HG03280 (cell line): ENCODE measurements around the gene DTD1.

ENCODE experiments used
- ATAC-seq: cut with Tn5 transposase; IDR thresholded peaks from one replicate; pipeline ENCODE4 v1.9.1; 2021; ENCODE audit warnings: mild to moderate bottlenecking, moderate library complexity; ENCODE audit not compliant: unreplicated experiment

DTD1 gene, protein sequence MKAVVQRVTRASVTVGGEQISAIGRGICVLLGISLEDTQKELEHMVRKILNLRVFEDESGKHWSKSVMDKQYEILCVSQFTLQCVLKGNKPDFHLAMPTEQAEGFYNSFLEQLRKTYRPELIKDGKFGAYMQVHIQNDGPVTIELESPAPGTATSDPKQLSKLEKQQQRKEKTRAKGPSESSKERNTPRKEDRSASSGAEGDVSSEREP

DNA sequence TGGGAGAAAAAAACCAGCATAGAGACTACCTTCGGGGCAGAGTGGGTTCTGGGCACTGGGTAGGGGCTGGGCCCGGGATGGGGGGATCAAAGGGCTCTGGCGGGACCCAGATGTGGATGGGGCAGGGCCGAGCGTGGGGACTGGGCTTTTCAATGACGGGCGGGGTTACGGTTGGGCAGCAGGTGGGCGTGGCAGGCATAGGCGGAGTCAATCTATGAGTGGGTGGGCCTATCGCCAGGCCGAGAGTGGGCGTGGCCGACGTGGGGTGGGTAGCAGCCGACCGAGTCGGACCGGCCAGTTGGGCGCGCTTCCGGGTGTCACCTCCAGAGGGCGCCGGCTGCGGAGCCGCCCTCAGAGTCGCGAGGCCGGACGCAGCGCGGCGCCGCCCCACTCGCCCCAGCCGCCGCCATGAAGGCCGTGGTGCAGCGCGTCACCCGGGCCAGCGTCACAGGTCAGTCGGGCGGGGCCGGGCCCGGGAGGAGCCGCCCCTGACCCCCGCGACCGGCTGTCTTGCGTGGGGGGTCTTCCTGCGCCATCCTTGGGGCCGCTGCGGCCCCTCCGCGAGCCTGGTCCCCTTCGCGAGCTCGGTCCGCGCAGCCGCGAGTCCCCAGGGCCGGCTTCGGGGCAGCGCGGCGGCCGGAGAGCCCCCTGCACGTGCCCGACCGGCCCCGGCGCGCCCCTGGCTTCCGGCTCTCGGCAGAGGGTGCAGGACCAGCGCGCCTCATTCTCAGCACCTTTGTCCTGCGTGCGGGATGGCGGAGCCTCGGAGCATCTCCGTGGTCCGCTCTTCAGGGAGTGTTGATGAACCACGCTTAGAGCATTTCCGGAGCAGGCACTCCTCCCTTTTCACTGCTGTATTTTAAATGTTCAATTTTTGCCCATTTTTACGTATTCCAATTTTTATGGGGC is at the start of gene DTD1:
TSS of gene DTD1 (plus strand) at position 390 of the 909 bp plus-strand sequence. CDS start at position 409, 19 bp downstream.
- ATAC-seq: peak; percentile 91

DNA sequence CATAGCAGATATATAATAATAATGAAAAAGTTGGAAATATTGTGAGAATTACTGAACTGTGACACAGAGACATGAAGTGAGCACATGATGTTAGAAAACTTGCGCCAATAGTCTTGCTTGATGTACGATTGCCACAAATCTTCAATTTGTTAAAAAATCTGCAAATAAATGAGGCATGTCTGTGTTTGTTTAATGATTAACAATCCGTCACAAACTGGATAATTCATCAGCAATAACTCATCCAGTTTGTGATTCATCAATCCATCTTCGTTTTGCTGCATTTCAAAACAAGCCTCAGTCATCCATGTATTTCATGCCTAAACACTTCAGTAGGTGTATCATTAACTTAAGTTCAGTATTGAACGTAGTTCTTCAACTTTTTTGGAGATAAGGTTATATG is 46.1 kb upstream of the DTD1 start:
- no peak for ATAC-seq

DNA sequence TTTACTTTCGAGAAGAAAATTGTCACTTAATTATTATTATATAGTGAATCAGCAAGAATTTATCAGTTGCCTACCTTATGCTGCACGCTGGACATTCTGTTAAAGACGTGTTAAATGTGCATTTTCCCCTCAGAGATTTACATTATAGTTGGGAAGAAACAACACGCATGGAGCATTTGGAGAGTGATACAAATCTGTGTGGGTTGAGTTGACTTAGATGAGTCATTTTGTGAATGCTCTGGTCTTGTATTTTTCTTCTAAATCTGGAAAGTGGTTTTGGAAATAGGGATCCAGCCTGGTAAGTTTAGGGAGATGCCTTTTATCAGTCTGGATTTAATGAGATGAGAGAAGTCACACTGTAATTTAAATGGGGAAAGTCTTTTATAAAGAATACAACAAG is 44.6 kb upstream of the DTD1 start:
- no peak for ATAC-seq

DNA sequence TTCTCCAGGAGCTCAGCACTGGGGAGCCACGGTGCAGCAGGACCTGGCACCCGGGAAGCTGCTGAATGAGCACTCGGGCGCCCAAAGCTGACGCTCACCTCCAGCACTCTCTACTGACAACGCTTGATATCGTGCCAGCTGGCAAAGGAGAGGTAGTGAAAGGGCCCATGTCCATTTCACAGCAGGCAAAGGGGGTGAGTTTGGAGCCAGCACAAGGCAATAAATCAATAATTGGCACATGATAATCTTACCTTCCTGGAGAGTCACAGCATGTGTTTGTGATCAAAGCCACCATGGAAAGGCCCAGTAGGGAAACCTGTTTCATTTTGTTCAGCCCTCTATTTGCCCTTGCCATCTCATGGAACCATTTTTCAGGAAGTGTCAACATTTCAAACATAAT is 43.9 kb upstream of the DTD1 start:
- no peak for ATAC-seq

DNA sequence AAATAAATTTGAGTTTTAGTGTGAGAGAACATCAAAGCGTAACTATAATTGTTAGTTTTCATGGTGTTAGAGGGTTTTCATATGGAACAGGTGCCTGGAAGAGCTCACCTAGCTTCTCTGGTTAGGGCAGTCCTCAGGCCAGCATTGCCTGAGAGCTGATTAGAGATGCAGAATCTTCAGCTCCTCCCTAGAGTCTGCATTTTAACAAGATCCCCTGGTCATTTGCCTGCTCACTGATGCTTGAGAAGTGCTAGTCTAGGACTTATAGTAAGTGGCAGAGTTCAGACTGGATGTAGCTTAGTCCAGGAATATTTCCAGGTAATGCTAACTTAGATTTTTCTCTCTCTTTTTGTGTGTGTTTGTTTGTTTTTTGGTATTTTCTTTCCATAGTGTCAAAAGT is 42.3 kb upstream of the DTD1 start:
- no peak for ATAC-seq

DNA sequence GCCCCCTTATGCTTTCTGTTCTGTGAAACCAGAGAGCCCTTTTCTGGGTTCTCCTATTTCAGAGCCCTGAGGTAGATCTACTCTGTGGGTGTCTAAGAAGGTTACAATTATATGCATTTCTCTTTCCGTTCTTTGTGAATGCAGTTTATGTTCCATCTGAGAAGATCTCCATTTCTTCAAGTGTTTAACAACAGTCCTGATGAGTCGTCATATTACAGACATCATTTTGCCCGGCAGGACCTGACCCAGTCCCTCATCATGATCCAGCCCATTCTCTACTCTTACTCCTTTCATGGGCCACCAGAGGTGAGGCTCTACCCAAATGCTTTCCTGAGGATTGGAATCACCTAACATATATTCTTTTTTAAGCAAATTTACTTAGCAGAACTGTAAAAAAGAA is 39.4 kb upstream of the DTD1 start:
- ATAC-seq: no peak

DNA sequence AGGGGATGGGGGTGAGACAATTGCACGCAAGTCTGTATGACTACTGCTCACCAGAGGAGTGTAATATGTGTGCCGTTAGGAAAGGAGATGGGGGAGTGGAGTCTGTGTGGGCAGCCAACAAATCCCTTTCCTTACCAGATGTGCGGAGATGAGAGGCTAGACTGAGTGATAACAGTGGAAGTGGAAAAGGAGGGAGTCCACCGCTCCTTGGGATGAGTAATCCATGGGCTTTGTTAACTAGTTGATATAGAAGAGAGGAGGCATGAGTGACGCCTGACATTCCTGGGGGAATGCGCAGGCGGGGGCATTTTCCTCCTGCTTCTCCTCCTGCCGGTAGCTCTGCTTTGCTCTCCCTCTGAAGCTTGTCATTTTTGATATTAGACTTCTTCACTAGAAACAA is 34.1 kb upstream of the DTD1 start:
- no peak for ATAC-seq

DNA sequence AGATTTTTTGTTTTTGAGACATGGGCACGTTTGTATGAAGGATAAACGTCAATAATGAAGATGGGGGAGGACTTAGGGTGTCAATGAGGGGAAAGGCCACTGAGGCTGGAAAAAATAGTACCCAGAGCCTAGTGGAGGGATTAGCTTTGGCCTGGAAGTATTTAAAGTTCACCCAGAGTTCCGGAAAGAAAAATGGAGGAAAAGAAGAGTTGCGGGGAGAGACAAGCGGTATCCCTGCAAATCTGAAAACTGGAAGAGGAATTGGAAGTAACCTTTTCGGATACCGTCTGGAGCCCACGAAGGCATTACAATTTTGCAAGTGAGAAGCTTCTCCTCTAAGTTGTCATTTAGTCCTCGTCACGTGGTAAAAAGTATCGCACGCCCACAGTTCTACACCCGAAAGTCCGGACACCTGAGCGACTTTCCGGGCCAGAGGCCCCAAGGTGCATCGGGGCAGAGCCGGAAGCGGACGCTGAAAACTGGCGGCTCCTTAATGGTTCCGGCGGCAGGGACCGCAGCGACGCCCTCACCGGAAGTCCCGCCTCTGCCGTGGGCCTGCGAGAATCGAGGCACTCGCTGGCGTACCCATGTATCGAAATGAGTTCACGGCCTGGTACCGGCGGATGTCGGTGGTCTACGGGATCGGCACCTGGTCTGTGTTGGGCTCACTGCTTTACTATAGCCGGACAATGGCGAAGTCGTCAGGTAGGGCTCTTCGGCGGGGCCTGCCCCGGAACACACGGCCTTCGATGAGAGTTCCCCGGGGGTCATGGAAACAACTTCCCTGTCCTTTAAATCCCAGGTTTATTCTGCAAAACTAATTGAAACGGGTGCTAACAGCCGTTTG is 20.7 kb upstream of the DTD1 start, which contains the start of gene SMIM26:
TSS of gene SMIM26 (plus strand) at position 541 of the 847 bp plus-strand sequence. CDS start at position 588, 47 bp downstream.
- ATAC-seq: peak; percentile 99

DNA sequence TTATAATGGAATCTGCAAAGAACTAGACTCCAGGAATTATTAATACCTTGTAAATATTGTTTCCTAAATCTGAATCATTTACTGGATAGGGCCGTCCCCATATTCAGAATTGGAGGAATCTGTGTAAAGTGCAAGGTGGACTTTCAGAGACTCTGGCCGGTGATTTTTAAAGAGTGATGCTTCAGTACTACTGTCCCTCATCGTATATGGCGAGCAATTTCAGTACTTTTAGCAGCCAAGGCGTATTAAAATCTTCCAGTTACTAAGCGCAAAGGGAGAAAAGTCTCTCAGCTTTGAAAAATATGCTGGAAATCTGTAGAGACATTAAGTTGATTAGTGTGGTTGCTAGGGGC is 20.1 kb upstream of the DTD1 start:
- ATAC-seq: peak; percentile 7

DNA sequence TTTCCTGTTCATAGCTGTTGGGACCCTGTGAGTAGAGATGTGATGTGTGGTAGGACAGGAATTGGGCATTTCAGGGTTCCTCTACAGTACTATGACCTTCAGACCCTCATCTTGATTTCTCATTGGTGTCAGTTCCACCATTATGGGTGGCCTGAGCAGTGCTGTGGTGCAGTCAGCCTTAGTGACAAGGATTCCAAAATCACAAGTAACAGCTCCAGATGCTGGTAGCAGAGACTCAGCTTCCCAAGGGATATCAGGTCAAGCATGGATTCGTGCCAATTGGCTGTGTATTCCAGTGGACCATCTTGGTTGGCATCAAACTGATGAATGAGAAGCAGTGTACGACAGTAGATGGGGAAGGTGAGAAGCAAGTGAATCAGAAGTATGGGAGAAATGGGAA is 16.8 kb upstream of the DTD1 start:
- ATAC-seq: no peak

DNA sequence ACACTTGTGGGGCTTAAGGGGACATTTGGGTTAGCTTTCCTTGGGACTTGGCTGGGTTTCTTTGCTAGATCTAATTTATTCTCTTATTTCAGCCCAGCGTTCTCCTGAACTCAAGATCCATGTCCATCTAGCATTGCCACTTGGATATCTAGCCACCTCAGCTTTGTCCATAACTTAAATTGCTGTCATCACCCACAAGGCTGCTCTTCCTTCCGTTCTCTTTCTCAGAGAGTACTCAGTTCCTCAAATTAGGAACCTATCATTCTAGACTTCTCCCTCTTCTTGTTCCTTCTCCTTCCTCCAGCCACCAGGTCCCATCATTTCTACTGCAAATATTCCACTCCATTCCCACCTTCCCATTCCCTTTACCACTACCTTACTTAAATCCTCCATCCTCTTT is 16.3 kb upstream of the DTD1 start:
- ATAC-seq: no peak

DNA sequence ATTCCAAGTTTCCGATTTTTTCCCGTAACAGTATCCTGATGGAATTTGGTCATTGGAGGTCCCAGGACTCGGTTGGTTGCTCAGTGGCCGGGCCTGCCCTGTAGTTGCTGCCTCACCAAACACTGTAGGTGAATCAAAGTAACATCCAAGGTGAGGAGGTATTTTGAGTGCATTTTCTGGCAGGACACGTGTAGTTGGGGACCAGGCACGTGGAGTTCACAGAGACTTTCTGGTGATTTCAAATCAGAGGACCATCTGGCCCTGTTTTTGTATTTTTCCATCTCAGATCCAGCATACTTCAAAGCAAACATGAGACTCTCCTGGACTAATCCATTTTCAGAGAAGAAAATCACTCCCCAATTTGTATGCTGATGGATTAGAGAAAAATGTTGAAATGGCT is 9.9 kb upstream of the DTD1 start:
- no peak for ATAC-seq

DNA sequence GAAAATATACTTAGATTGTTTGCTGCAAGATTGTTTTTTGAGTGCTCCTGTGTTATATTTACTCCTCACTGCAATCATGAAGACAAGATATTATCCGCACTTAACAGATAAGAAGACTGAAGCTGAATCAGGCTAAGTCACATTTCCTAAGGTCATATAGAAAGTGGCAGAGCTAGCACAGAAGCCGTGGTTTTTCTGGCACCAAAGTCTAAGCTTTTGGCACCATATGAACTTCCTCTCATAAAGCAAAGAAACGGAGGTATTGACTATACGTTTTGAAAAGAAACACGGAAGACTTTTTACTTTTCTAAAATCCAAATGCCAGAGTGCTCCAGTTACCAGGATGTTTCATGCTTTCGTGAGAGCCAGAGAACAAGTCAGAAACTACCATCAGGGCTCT is 9.3 kb upstream of the DTD1 start:
- ATAC-seq: no peak

DNA sequence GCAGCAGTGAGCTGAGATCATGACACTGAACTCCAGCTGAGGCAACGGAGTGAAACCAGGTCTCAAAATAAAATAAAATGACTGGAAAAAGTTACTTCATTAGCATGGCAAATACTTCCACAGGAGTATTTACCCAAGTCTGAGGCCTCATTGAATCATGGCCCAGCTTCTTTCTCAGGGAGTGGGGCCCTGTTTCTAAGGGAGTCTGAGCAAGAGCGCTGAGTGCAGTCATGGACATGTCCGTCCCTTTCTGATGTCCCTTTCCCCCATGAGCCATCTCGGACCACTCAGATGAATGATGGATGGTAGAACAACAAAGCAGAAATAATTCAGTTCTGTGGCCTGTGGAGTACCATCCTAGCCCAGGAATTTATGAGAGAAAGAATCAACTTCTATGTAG is 7.8 kb upstream of the DTD1 start:
- ATAC-seq: no peak

DNA sequence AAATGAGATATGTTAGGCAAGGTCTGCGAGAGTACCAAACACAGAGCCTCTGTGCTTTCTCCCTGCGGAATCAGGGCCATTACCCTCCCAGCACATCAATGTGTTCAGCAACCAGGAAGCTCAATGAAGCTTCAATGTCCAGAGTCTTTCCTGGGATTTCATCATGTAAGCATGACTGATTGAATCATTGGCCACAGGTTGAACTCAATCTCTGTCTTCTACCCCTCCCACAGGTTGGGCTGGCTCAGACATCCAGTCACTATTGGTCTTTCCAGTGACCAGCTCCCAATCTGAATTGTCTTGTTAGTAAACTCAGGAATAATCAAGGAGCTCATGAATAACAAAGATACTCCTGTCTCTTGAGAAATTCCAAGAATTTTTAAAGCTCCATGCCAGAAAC is 2.7 kb upstream of the DTD1 start:
- ATAC-seq: no peak

DNA sequence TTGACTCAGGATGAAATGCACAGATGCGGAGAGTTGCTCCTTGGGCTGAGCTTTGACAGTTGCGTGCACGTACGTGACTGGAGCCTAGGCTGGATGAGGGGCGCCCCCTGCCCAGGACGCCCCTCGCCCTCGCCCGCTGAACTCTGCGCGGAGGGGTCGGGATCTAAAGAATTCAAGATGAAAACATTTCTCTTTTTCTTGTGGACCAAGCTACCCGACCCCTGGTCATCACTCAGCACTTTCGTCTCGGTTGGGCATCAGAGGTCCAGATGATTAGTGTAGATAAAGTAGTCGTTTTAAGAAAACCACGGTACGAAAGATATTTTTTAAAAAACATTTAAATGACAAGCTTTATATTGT is 700 bp downstream of the DTD1 start:
- ATAC-seq: no peak

DNA sequence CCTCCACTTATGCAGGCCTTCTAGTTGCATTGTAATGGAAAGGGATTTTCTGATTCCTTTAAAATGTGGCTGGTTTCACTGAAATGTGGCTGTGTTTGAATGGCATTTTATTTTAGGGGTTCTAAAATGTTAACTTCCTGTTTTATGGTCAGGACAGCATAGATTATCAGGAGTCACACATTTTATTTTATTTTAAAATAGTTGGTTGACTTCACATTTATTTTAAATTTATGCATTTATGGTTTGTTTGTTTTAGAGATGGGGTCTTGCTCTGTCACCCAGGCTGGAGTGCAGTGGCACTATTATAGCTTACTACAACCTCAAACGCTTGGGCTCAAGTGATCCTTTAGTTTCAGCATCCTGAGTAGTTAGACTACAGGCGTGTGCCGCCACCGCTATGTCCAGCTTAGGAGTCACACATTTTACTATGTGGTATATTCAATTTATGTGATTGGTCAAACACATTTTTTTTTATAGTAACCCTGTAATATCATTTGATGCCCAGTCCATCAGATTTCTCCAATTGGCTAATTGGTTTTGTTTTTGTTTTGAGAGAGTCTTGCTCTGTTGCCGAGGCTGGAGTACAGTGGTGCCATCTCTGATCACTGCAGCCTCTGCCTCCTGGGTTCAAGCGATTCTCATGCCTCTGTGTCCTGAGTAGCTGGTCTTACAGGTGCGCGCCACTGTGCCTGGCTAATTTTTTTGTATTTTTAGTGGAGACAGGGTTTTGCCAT is 2.3 kb downstream of the DTD1 start:
- ATAC-seq: no peak

DNA sequence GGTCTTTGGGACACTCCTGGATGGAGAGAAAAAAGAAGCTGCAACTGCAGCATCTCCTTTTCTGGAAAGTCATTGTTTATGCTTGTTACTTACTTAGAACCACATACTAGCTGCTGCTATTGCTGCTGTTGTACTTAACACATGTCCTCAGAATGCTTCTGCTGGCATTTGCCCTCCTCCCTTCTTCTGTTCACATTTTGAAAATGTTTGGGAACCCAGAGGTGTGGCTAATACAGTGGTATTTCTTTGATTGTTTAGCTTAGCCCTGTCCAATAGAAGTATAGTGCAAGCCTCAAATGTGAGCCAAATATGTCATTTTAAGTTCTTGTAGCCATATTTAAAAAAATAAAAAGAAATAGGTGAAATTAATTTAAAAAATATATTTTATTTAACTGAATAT is 8.4 kb downstream of the DTD1 start:
- ATAC-seq: no peak

DNA sequence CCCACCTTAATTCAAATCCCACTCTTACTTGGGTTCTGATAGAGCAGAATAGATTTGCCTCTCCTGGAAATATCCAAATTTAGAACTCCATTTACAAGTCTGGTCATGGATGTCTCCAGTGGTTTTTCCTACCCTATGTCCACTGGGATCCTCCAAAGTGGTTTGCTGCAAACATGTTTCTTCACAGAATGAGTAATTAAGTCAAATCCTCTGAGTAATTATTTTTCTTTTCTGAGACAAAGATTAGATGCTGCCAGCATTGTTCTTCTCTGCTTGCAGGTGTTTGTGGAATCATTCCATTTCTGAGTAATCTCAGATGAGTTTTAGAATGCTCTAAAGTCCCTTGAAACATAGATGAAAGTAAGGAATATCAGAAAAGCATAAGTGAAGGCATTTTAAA is 21.9 kb downstream of the DTD1 start:
- no peak for ATAC-seq

DNA sequence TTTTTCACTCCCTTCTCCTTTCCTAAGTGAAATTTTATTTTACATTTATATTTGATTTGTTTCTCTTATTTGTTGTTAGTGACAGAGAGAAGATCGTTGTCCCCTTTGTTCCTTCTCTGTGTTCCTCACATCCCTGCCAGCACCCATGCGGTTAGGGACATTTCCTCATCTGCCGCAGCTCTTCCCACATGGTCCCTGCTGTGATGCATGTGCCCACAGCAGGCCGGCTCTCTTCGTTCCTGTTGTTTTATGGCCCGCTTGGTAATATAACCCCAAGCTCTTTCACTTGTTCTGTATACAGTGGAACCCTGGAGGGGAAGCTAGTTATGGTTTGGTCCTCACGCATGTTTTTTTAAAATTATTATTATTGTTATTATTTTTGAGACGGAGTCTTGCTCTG is 23.6 kb downstream of the DTD1 start:
- ATAC-seq: no peak

DNA sequence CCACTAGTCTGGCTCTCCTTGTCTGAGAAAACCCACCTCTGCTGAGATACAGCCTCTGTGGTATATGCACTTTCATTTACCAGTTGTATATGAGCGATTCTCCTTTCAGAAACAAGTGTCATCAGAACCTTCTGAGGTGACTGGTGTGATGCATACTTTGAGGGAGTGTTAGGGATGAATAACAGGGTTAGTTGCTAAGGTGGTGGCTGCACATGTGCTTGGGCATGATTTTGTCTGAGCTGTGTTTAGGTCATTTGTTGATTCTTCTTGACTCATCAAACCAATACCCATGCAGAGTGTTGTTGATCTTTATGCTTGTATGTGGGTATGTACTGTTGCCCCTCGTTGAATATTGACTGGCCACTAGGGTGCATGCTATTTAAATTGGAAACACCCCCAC is 25.7 kb downstream of the DTD1 start:
- ATAC-seq: no peak
